Measurements from ENCODE around the gene EFCAB11.

Gene EFCAB11

DNA sequence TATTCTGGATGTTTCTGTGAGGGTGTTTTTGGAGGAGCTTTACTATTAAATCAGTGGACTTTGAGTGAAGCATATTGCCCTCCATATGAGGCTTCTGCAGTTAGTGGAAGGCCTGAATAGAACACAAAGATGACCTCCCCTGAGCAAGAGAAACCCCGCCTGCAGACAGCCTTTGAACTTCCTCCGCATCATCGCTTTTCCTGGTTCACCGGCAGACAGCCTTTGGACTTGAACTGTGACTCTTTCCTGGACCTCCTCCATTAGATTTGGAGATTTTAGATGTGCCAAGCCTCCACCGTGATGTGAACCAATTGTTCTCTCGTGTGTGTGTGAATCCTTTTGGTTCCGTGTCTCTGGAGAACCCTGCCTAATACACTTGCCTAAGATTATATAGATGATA is 208.4 kb downstream of the EFCAB11 start:
- H3K27ac ChIP-seq (ENCODE audit: low read depth, low read length): no peak overlapping the region
- H3K27me3 ChIP-seq (ENCODE audit: control insufficient read depth, insufficient read depth, low read length): no peaks in the 10 kb centered on the region
- H3K4me1 ChIP-seq (ENCODE audit: control insufficient read depth, insufficient read depth, low read length): no peaks in the 10 kb centered on the region
- no peaks in the 10 kb centered on the region for H3K36me3 ChIP-seq (ENCODE audit: control insufficient read depth, insufficient read depth, low read length)
- no peak overlapping the region for H3K4me3 ChIP-seq (ENCODE audit: low read depth, low read length)
- peaks cover 15% of the 10 kb centered on the region for H3K9me3 ChIP-seq (ENCODE audit: control insufficient read depth, insufficient read depth, low read length)
- no peak overlapping the region for H3K9ac ChIP-seq (ENCODE audit: low read depth, low read length)
